PC-3 (cell line): ENCODE results near the gene MRPL43. TPM values are rescaled to one million over a fixed set of nuclear protein-coding genes. Genes with fewer than 3 reads are reported as not detected.

Source experiments
- ATAC-seq: fragments of 200-7000 bp; cut with Tn5 transposase; 2 replicates; pipeline ENCODE4 v1.9.1; 2020; ENCODE audit warnings: mild to moderate bottlenecking, moderate library complexity
- BruUV-seq: library from RNA; stranded (reverse); fragments of 400-500 nt; replicated peaks from 2 replicates; lab custom pipeline; 2021; lab: Mats Ljungman, UMichigan
- CTCF ChIA-PET: fragments of 300-600 bp; sonication (Branson Sonifier 250); formaldehyde crosslinking; loops from one replicate; lab custom pipeline; 2022; ENCODE audit warnings: antibody characterized with exemption; lab: Charles Lee
- POLR2A ChIA-PET: fragments of 300-600 bp; sonication (Branson Sonifier 250); formaldehyde crosslinking; loops from one replicate; lab custom pipeline; 2022; ENCODE audit warnings: antibody characterized with exemption; ENCODE audit not compliant: unreplicated experiment; lab: Charles Lee
- DNase-seq: peaks from one replicate; pipeline ENCODE4 v3.0.0-alpha.2; 2015
- H2AFZ ChIP-seq: fragments of 300-600 bp; sonication (generic); 2 replicates; pipeline ENCODE4 v1.6.0; 2016; ENCODE audit warnings: antibody characterized with exemption, low read length
- H3F3A ChIP-seq: fragments of 300-600 bp; sonication (generic); one replicate; pipeline ENCODE4 v1.6.0; 2017; ENCODE audit warnings: antibody characterized with exemption, low read length, control low read depth, mild to moderate bottlenecking; ENCODE audit not compliant: unreplicated experiment
- H3K27ac ChIP-seq: fragments of 300-600 bp; sonication (generic); 2 replicates; pipeline ENCODE4 v1.5.1; 2016; ENCODE audit warnings: mild to moderate bottlenecking, low read length
- H3K27me3 ChIP-seq: fragments of 300-600 bp; sonication (generic); 2 replicates; pipeline ENCODE4 v1.6.1; 2016; ENCODE audit warnings: low read length, mixed read lengths
- H3K36me3 ChIP-seq: fragments of 300-600 bp; sonication (generic); 2 replicates; pipeline ENCODE4 v1.6.1; 2016; ENCODE audit warnings: low read depth, mixed run types, low read length, mixed read lengths
- H3K4me1 ChIP-seq: fragments of 300-600 bp; sonication (generic); 2 replicates; pipeline ENCODE4 v1.5.1; 2016; ENCODE audit warnings: low read length; ENCODE audit not compliant: insufficient read depth
- H3K4me2 ChIP-seq: fragments of 300-600 bp; sonication (generic); 2 replicates; pipeline ENCODE4 v1.6.0; 2016; ENCODE audit warnings: low read length
- H3K4me3 ChIP-seq: fragments of 300-600 bp; sonication (generic); 2 replicates; pipeline ENCODE4 v1.5.1; 2016; ENCODE audit warnings: mild to moderate bottlenecking, low read length, mixed read lengths
- H3K79me2 ChIP-seq: fragments of 300-600 bp; sonication (generic); 2 replicates; pipeline ENCODE4 v1.6.1; 2017; ENCODE audit warnings: low read length, mixed read lengths
- H3K9ac ChIP-seq: fragments of 300-600 bp; sonication (generic); 2 replicates; pipeline ENCODE4 v1.6.0; 2016; ENCODE audit warnings: mild to moderate bottlenecking, low read length
- H3K9me2 ChIP-seq: fragments of 300-600 bp; sonication (generic); replicated peaks from 2 replicates; pipeline ENCODE4 v1.6.1; 2016; ENCODE audit warnings: mixed run types, low read length, mixed read lengths
- H3K9me3 ChIP-seq: fragments of 300-600 bp; sonication (generic); 2 replicates; pipeline ENCODE4 v1.6.1; 2016; ENCODE audit warnings: low read length, mixed read lengths
- H4K20me1 ChIP-seq: fragments of 300-600 bp; sonication (generic); 2 replicates; pipeline ENCODE4 v1.6.1; 2016; ENCODE audit warnings: low read length, mixed read lengths
- CTCF ChIP-seq: fragments of 300-600 bp; sonication (generic); conservative IDR thresholded peaks from 2 replicates; pipeline ENCODE4 v1.5.1; 2017; ENCODE audit warnings: antibody characterized with exemption, low read depth, mild to moderate bottlenecking, low read length
- EZH2 ChIP-seq: fragments of 300-600 bp; sonication (generic); IDR thresholded peaks from one replicate; pipeline ENCODE4 v1.6.1; 2017; ENCODE audit warnings: antibody characterized with exemption, mild to moderate bottlenecking, low read length; ENCODE audit not compliant: unreplicated experiment
- EZH2phosphoT487 ChIP-seq: fragments of 300-600 bp; sonication (generic); IDR thresholded peaks from 2 replicates; pipeline ENCODE4 v1.6.1; 2018; ENCODE audit warnings: mild to moderate bottlenecking, antibody characterized with exemption, low read length, borderline replicate concordance
- intact Hi-C: fragments of 100-400 bp; cut with micrococcal nuclease; formaldehyde crosslinking; loops from 2 replicates; pipeline ENCODE4 v1.9.0; 2023
- total RNA-seq: library from RNA; depleted of rRNA; stranded (reverse); fragments of >200 nt; gene quantifications from 2 replicates; pipeline ENCODE4 v1.2.3, GENCODE V29; 2014

MRPL43 gene
- total RNA-seq, 1 experiment from 2014 or later = 81.0 TPM

DNA sequence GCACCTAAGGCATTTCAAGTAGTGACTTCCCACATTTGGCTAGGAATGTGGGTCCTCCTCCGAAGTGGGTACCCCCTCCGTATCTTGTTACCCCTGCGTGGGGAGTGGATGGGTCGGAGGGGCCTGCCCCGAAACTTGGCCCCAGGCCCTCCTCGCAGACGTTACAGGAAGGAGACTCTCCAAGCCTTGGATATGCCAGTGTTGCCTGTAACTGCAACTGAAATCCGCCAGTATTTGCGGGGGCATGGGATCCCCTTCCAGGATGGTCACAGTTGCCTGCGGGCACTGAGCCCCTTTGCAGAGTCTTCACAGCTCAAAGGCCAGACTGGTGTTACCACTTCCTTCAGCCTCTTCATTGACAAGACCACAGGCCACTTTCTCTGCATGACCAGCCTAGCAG, 869 bp upstream of the MRPL43 start:
- no TSS peak for BruUV-seq
- H3K27ac ChIP-seq = 0 out of 2 replicates have a peak overlapping the region, but pooled peaks have one; percentile 74

DNA sequence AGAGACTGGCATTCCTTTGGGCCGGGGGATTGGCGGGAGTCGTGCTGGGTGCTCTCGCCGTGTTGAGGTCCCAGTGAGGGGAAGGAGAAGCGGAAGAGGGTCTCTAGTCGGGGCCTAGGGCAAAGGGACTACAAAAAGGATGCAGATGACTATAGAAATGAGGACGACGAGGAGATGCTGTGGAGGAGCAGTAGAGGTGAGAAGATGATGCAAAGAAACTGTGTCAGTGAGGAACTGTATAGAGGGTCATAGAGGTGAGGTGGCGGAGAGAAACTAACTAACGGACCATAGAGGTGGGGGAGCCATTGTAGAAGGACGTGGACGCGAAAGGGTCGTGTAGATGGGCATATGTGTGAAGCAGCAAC, 370 bp upstream of the MRPL43 start:
- BruUV-seq = TSS peak; percentile 64
- H3K9ac ChIP-seq = peak overlapping the region; percentile 97
- H3K27ac ChIP-seq = peak overlapping the region; percentile 74; the same call in 1 of the 2 replicates
- no peaks in the 10 kb centered on the region for H3K9me3 ChIP-seq
- POLR2A ChIA-PET = no interaction called here
- peak overlapping the region; percentile 99 for H3K4me3 ChIP-seq
- H3K79me2 ChIP-seq = peaks cover 58% of the 10 kb centered on the region
- H3K36me3 ChIP-seq = peaks cover 16% of the 10 kb centered on the region; the same call in 1 of the 2 replicates
- H3F3A ChIP-seq = no peaks in the 10 kb centered on the region
- no peaks in the 10 kb centered on the region for H3K9me2 ChIP-seq
- H3K4me1 ChIP-seq = peaks cover 30% of the 10 kb centered on the region
- TF ChIP-seq EZH2phosphoT487 (no peak), EZH2 (no peak), CTCF (no peak)
- no peaks in the 10 kb centered on the region for H3K27me3 ChIP-seq
- ATAC-seq (no peak), DNase-seq (no peak)
- H2AFZ ChIP-seq = peak overlapping the region; percentile 99
- peak overlapping the region; percentile 98 for H3K4me2 ChIP-seq
- intact Hi-C loops = no loop called here
- peaks cover 14% of the 10 kb centered on the region for H4K20me1 ChIP-seq
- CTCF ChIA-PET = no interaction called here

More for the DNA sequence above, 869 bp upstream of the MRPL43 start:
- Histone ChIP-seq H3K9me3 (no peaks in the 10 kb centered on the region), H3K4me3 (peak overlapping the region; percentile 99), H3F3A (no peaks in the 10 kb centered on the region), H2AFZ (no peak overlapping the region), H3K4me1 (peaks cover 30% of the 10 kb centered on the region), H3K27me3 (no peaks in the 10 kb centered on the region), H3K9ac (peak overlapping the region; percentile 97), H4K20me1 (peaks cover 14% of the 10 kb centered on the region), H3K36me3 (peaks cover 16% of the 10 kb centered on the region; the same call in 1 of the 2 replicates), H3K4me2 (peak overlapping the region; percentile 98), H3K79me2 (peaks cover 58% of the 10 kb centered on the region), H3K9me2 (no peaks in the 10 kb centered on the region)
- POLR2A ChIA-PET = no interaction called here
- DNase-seq (no peak), ATAC-seq (no peak)
- CTCF ChIA-PET = no interaction called here
- intact Hi-C loops = no loop called here
- TF ChIP-seq CTCF = no peak
- TF ChIP-seq EZH2phosphoT487 = no peak
- TF ChIP-seq EZH2 = no peak

GRCh38 chr10:100986623-100986951, 710 bp downstream of the MRPL43 start:
- ChIA-PET CTCF (no interaction called here), POLR2A (no interaction called here)
- no peaks in the 10 kb centered on the region for H3K27me3 ChIP-seq
- no peaks in the 10 kb centered on the region for H3F3A ChIP-seq
- peaks cover 58% of the 10 kb centered on the region for H3K79me2 ChIP-seq
- peaks cover 14% of the 10 kb centered on the region for H4K20me1 ChIP-seq
- H3K27ac ChIP-seq = no peak overlapping the region
- intact Hi-C loops = no loop called here
- H3K9ac ChIP-seq = peak overlapping the region; percentile 97
- peak overlapping the region; percentile 99 for H2AFZ ChIP-seq
- DNase-seq (no peak), ATAC-seq (no peak)
- peak overlapping the region; percentile 99 for H3K4me3 ChIP-seq
- no peaks in the 10 kb centered on the region for H3K9me3 ChIP-seq
- no peaks in the 10 kb centered on the region for H3K9me2 ChIP-seq
- TF ChIP-seq EZH2phosphoT487 (no peak), EZH2 (no peak), CTCF (no peak)
- peaks cover 16% of the 10 kb centered on the region; the same call in 1 of the 2 replicates for H3K36me3 ChIP-seq
- H3K4me2 ChIP-seq = peak overlapping the region; percentile 98
- peaks cover 30% of the 10 kb centered on the region for H3K4me1 ChIP-seq
- BruUV-seq = TSS peak; percentile 78
